ENCODE measurements around the gene CHST5.

DNA sequence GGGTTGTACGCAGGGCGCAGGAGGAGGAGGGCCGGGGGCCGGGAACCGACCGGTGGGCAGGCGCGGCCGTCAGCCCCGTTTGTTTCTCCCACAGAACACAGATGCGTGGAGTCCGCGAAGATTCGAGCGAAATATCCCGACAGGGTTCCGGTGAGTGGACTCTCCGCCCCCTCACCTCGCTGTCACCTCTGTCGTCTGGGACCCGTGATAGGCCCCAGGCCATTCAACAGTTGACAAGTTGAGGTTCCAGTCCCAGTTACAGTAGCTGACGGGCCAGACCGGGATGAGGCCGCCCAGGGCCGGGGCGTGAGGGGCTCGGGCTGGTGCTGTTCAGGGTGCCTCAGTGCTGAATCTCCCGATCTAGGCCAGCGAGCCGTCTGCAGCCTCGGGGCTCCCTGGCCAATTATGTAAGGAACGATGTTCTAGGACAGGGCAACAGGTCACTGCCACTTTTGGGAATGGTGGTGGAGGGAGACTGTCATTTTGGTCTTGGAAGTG, 30.9 kb upstream of the CHST5 start:
- TF ChIP-seq, protein P1, sequence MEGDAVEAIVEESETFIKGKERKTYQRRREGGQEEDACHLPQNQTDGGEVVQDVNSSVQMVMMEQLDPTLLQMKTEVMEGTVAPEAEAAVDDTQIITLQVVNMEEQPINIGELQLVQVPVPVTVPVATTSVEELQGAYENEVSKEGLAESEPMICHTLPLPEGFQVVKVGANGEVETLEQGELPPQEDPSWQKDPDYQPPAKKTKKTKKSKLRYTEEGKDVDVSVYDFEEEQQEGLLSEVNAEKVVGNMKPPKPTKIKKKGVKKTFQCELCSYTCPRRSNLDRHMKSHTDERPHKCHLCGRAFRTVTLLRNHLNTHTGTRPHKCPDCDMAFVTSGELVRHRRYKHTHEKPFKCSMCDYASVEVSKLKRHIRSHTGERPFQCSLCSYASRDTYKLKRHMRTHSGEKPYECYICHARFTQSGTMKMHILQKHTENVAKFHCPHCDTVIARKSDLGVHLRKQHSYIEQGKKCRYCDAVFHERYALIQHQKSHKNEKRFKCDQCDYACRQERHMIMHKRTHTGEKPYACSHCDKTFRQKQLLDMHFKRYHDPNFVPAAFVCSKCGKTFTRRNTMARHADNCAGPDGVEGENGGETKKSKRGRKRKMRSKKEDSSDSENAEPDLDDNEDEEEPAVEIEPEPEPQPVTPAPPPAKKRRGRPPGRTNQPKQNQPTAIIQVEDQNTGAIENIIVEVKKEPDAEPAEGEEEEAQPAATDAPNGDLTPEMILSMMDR (IDR thresholded peaks at IDR 0.05): no peak
- no peak for TF ChIP-seq POLR2A (IDR thresholded peaks at IDR 0.05)
